ENCODE data around the gene ATG4A. TPM values are rescaled to one million over a fixed set of nuclear protein-coding genes. Genes with fewer than 3 reads are reported as not detected.

ATG4A gene
- total and polyA plus RNA-seq, 9 of the 15 experiments (the other 6 are each of a cell fraction or from before 2014, with no cell fraction given): 7.3 to 24.5 (median 16.6) TPM

DNA sequence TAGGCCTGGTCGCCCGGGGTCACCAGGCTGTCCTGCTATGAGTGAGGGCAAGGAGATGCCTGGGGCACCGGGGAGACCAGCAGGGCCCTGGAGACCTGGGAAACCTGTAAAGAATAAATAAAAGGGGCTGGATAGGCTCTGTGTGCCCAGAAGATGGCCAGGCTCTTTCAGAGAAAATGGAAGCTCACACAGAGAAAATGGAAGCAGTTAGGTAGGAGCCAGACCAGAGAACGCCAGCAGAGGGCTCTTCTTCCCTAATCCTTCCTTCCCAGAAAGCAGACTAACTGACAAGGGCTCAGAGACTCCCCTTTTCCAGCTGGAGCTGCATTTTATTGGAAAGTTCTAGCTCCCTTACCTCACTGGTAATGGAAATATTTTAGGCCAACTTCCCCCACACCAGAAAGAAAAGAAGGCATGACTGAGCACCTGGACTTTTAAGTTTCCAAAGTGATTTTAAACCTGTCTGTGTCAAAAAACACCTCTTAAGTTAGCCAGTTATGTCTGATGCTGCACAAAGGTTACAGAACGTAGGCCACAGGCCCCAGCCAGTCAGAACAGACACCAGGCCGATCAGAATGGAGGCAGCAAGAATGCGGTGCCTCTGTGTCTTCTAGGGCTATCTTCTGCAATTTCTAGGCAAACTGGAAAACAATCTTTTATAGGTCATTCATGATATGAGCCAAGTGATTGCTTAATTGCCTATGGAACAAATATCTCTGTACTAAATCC lies 74.0 kb downstream of the ATG4A start:
- 8% methylated on average over 4 of the region's 7 CpGs for WGBS (ENCODE audit: insufficient coverage, low coverage, missing lambda C conversion rate)
- ATAC-seq: peak; percentile 94
- intact Hi-C loops (cut with micrococcal nuclease): no loop called here
- Histone ChIP-seq H3K27me3 (ENCODE audit: control insufficient read depth in 2 of 2, insufficient read depth in 2 of 2, low read length in 2 of 2) (no peaks in the 10 kb centered on the region), H3K4me1 (replicated peaks in 1 of 2; ENCODE audit: control insufficient read depth in 2 of 2, insufficient read depth in 2 of 2, low read length in 2 of 2) (no peaks in the 10 kb centered on the region; a peak in 1 of 5 replicates), H3K27ac (ENCODE audit: extremely low read depth, low read depth, low read length) (no peak overlapping the region), H3K79me2 (ENCODE audit: control insufficient read depth, insufficient read depth, low read length) (no peaks in the 10 kb centered on the region), H3K36me3 (ENCODE audit: control insufficient read depth, insufficient read depth, low read length) (no peaks in the 10 kb centered on the region), H3K9me3 (replicated peaks; ENCODE audit: control insufficient read depth, insufficient read depth, low read depth, low read length) (no peaks in the 10 kb centered on the region), H3K4me3 (no peak overlapping the region), H2AFZ (ENCODE audit: low read depth, low read length) (peak overlapping the region; percentile 81), H3K9me1 (ENCODE audit: control insufficient read depth, insufficient read depth, low read length) (no peaks in the 10 kb centered on the region), H3K4me2 (ENCODE audit: insufficient read depth, low read length) (no peak overlapping the region), H3K9ac (ENCODE audit: insufficient read depth in 1 of 2, low read depth in 2 of 2, low read length in 2 of 2) (no peak overlapping the region), H4K20me1 (replicated peaks; ENCODE audit: control insufficient read depth, insufficient read depth, low read length) (no peaks in the 10 kb centered on the region)
- no TSS peak for BruUV-seq (replicated peaks)
- DNase-seq (ENCODE audit: extremely low read depth in 1 of 4, low spot score in 3 of 4): peak; percentile 26 to 43 (median 31)
- CTCF ChIA-PET (ENCODE audit: low intra/inter-chr PET ratio): no interaction called here
- in situ Hi-C loops (cut with MboI): no loop called here
- POLR2A ChIA-PET: no interaction called here
- peak; percentile 55 for FAIRE-seq
- TF ChIP-seq, protein P1, sequence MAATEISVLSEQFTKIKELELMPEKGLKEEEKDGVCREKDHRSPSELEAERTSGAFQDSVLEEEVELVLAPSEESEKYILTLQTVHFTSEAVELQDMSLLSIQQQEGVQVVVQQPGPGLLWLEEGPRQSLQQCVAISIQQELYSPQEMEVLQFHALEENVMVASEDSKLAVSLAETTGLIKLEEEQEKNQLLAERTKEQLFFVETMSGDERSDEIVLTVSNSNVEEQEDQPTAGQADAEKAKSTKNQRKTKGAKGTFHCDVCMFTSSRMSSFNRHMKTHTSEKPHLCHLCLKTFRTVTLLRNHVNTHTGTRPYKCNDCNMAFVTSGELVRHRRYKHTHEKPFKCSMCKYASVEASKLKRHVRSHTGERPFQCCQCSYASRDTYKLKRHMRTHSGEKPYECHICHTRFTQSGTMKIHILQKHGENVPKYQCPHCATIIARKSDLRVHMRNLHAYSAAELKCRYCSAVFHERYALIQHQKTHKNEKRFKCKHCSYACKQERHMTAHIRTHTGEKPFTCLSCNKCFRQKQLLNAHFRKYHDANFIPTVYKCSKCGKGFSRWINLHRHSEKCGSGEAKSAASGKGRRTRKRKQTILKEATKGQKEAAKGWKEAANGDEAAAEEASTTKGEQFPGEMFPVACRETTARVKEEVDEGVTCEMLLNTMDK (IDR thresholded peaks at IDR 0.05; ENCODE audit: borderline replicate concordance, insufficient read depth, low read depth, low read length, poor library complexity, severe bottlenecking): peak; percentile 16
- TF ChIP-seq, protein P2, sequence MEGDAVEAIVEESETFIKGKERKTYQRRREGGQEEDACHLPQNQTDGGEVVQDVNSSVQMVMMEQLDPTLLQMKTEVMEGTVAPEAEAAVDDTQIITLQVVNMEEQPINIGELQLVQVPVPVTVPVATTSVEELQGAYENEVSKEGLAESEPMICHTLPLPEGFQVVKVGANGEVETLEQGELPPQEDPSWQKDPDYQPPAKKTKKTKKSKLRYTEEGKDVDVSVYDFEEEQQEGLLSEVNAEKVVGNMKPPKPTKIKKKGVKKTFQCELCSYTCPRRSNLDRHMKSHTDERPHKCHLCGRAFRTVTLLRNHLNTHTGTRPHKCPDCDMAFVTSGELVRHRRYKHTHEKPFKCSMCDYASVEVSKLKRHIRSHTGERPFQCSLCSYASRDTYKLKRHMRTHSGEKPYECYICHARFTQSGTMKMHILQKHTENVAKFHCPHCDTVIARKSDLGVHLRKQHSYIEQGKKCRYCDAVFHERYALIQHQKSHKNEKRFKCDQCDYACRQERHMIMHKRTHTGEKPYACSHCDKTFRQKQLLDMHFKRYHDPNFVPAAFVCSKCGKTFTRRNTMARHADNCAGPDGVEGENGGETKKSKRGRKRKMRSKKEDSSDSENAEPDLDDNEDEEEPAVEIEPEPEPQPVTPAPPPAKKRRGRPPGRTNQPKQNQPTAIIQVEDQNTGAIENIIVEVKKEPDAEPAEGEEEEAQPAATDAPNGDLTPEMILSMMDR (IDR thresholded peaks at IDR 0.05 in 2 of 3, conservative IDR thresholded peaks at IDR 0.05 in 1 of 3; ENCODE audit: insufficient read depth in 2 of 3, low read depth in 1 of 3, low read length in 3 of 3): peak; percentile 44 to 56 (median 48)
- peak; percentile 56; the same call in 1 of the 2 replicates for TF ChIP-seq TEAD4 (IDR thresholded peaks at IDR 0.05; ENCODE audit: low read length)
- TF ChIP-seq TEAD4 (CRISPR knock-in tag; IDR thresholded peaks at IDR 0.05; ENCODE audit: borderline replicate concordance): no peak
- TF ChIP-seq, protein P3, sequence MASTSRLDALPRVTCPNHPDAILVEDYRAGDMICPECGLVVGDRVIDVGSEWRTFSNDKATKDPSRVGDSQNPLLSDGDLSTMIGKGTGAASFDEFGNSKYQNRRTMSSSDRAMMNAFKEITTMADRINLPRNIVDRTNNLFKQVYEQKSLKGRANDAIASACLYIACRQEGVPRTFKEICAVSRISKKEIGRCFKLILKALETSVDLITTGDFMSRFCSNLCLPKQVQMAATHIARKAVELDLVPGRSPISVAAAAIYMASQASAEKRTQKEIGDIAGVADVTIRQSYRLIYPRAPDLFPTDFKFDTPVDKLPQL (IDR thresholded peaks at IDR 0.05; ENCODE audit: extremely low read depth, insufficient read length): no peak
- TF ChIP-seq RAD21 (CRISPR knock-in tag; conservative IDR thresholded peaks at IDR 0.05 in 1 of 2, IDR thresholded peaks at IDR 0.05 in 1 of 2): peak in 1 of 2 experiments; percentile 47; a peak in 3 of 4 replicates
- TF ChIP-seq KAT8 (IDR thresholded peaks at IDR 0.05; ENCODE audit: low read depth): peak; percentile 88
- peak in 2 of 3 experiments; percentile 73 to 92 for TF ChIP-seq YY1 (IDR thresholded peaks at IDR 0.05; ENCODE audit: borderline replicate concordance in 1 of 3, control insufficient read depth in 1 of 3, extremely low read depth in 1 of 3, insufficient read depth in 3 of 3, insufficient read length in 1 of 3, insufficient replicate concordance in 2 of 3, low read depth in 1 of 3, low read length in 2 of 3)
- TF ChIP-seq IFI16 (CRISPR knock-in tag; IDR thresholded peaks at IDR 0.05): no peak

All from K562 (cell line).